BJ (cell line): Measurements from ENCODE around the gene C1orf159. TPM values are rescaled to one million over a fixed set of nuclear protein-coding genes. Genes with fewer than 3 reads are reported as not detected.

Experiments
- CTCF ChIA-PET: fragments of 350-600 bp; formaldehyde crosslinking; extraction: SDS; loops from one replicate; lab custom pipeline; 2021; ENCODE audit warnings: antibody characterized with exemption, inconsistent platforms; lab: Yijun Ruan, JAX
- POLR2A ChIA-PET: fragments of 300-600 bp; sonication (Branson Sonifier 250); formaldehyde crosslinking; extraction: SDS; loops from one replicate; lab custom pipeline; 2021; ENCODE audit warnings: antibody characterized with exemption; lab: Charles Lee
- DNase-seq: peaks from one replicate; pipeline ENCODE4 v3.0.0-alpha.2; 2011; ENCODE audit warnings: low read depth
- H3K27me3 ChIP-seq: 2 replicates; pipeline ENCODE4 v1.6.0; 2011; ENCODE audit warnings: low read length; ENCODE audit not compliant: control insufficient read depth, insufficient read depth
- H3K36me3 ChIP-seq: 2 replicates; pipeline ENCODE4 v1.5.1; 2011; ENCODE audit warnings: low read length; ENCODE audit not compliant: control insufficient read depth, insufficient read depth
- H3K4me3 ChIP-seq: 2 replicates; pipeline ENCODE4 v1.5.1; 2011; ENCODE audit warnings: low read depth, mild to moderate bottlenecking, control low read depth, low read length
- CTCF ChIP-seq: IDR thresholded peaks from 2 replicates; pipeline ENCODE4 v1.5.1; 2011; ENCODE audit warnings: low read depth, mild to moderate bottlenecking, control low read depth, inconsistent platforms, low read length, moderate library complexity; ENCODE audit not compliant: insufficient read depth
- polyA plus RNA-seq: library from polyadenylated mRNA; depleted of rRNA; stranded (reverse); fragments of >200 nt; gene quantifications from 2 replicates; pipeline ENCODE4 v1.2.3, GENCODE V29; 2011

Gene C1orf159
- polyA plus RNA-seq, 1 experiment, result 8.9 TPM

GRCh38 chr1:1069711-1070676, 45.9 kb downstream of the C1orf159 start:
- ChIA-PET CTCF (interaction anchor here (0.9 to 2.5 kb wide), 5 partner anchors 9 to 87 kb away, joined by 3 to 6 read pairs (median 4); no protein-coding TSS in a partner anchor), POLR2A (no interaction called here)
- Histone ChIP-seq H3K36me3 (no peaks in the 10 kb centered on the region), H3K27me3 (no peaks in the 10 kb centered on the region; the same call in 1 of the 2 replicates), H3K4me3 (peak overlapping the region; percentile 51)
- DNase-seq, result no peak
- TF ChIP-seq CTCF, result no peak

GRCh38 chr1:1069056-1069710, 46.7 kb downstream of the C1orf159 start:
- TF ChIP-seq CTCF, result no peak
- DNase-seq, result no peak
- Histone ChIP-seq H3K36me3 (no peaks in the 10 kb centered on the region), H3K27me3 (no peaks in the 10 kb centered on the region), H3K4me3 (peak overlapping the region; percentile 51)
- POLR2A ChIA-PET, result no interaction called here
- CTCF ChIA-PET, result interaction anchor here (0.9 to 2.5 kb wide), 5 partner anchors 8 to 86 kb away, joined by 3 to 6 read pairs (median 4); no protein-coding TSS in a partner anchor

- CTCF ChIA-PET, result interaction anchor here (1.1 to 2.5 kb wide), 3 partner anchors 9 to 84 kb away, joined by 3 to 6 read pairs (median 3); no protein-coding TSS in a partner anchor
Measured at GRCh38 chr1:1068517-1069055, 47.3 kb downstream of the C1orf159 start.

GRCh38 chr1:1067860-1068516, 47.9 kb downstream of the C1orf159 start:
- no peaks in the 10 kb centered on the region for H3K27me3 ChIP-seq
- peak overlapping the region; percentile 51; the same call in 1 of the 2 replicates for H3K4me3 ChIP-seq
- ChIA-PET CTCF (interaction anchor here (1.1 to 2.5 kb wide), 2 partner anchors 9 to 84 kb away, joined by 3 to 6 read pairs; no protein-coding TSS in a partner anchor), POLR2A (no interaction called here)
- TF ChIP-seq CTCF, result no peak
- no peak for DNase-seq
- no peaks in the 10 kb centered on the region for H3K36me3 ChIP-seq

More at GRCh38 chr1:1068517-1069055, 47.3 kb downstream of the C1orf159 start:
- no peak for TF ChIP-seq CTCF
- DNase-seq, result no peak
- POLR2A ChIA-PET, result no interaction called here
- Histone ChIP-seq H3K27me3 (no peaks in the 10 kb centered on the region), H3K36me3 (no peaks in the 10 kb centered on the region), H3K4me3 (peak overlapping the region; percentile 51)
